SK-N-SH (cell line): ENCODE results near the gene AKT2. TPM values are rescaled to one million over a fixed set of nuclear protein-coding genes. Genes with fewer than 3 reads are reported as not detected.

Source experiments
- CTCF ChIA-PET: fragments of 300-600, 350-600 bp; formaldehyde crosslinking; extraction: SDS; loops from one replicate; lab custom pipeline; 2021; lab: Yijun Ruan, JAX
- POLR2A ChIA-PET: fragments of 350-600 bp; sonication (Branson Sonifier 250); formaldehyde crosslinking; extraction: SDS; loops from one replicate; lab custom pipeline; 2020; ENCODE audit warnings: antibody characterized with exemption, inconsistent platforms; lab: Yijun Ruan, JAX
- DNase-seq: peaks from one replicate; pipeline ENCODE4 v3.0.0; 2012
- H2AFZ ChIP-seq: fragments of 200-600 bp; sonication (generic); 2 replicates; pipeline ENCODE4 v1.8.1; 2016; ENCODE audit warnings: antibody characterized with exemption, mild to moderate bottlenecking, low read depth
- H3F3A ChIP-seq: fragments of 200-600 bp; sonication (generic); replicated peaks from 2 replicates; pipeline ENCODE3; 2016; ENCODE audit warnings: antibody characterized with exemption, mild to moderate bottlenecking; ENCODE audit not compliant: insufficient read depth
- H3K27ac ChIP-seq, 2 experiments: fragments of 200-500 bp in 1 of 2; fragments of 200-600 bp in 1 of 2; sonication (Bioruptor generic) in 1 of 2; sonication (generic), shearing (Covaris generic) in 1 of 2; 2 replicates each; pipeline versions ENCODE4 v1.5.1 to v1.6.1; 2014 to 2016; ENCODE audit warnings: low read depth in 2 of 2, inconsistent platforms in 1 of 2, low read length in 1 of 2, mild to moderate bottlenecking in 1 of 2, mixed read lengths in 1 of 2
- H3K27me3 ChIP-seq: fragments of 200-600 bp; sonication (generic), shearing (Covaris generic); 2 replicates; pipeline ENCODE4 v1.6.1; 2016; ENCODE audit warnings: mixed run types; ENCODE audit not compliant: insufficient read depth
- H3K36me3 ChIP-seq, 2 experiments: fragments of 200-500 bp in 1 of 2; fragments of 200-600 bp in 1 of 2; sonication (Bioruptor generic) in 1 of 2; sonication (generic) in 1 of 2; replicated peaks in 1 of 2; 2 replicates each; pipeline versions ENCODE3 to v1.5.1; 2014 to 2016; ENCODE audit warnings: low read length in 1 of 2, mild to moderate bottlenecking in 1 of 2; ENCODE audit not compliant: insufficient read depth in 2 of 2, control insufficient read depth in 1 of 2
- H3K4me1 ChIP-seq, 2 experiments: fragments of 200-500 bp in 1 of 2; fragments of 200-600 bp in 1 of 2; sonication (Bioruptor generic) in 1 of 2; sonication (generic), shearing (Covaris generic) in 1 of 2; 2 replicates each; pipeline versions ENCODE4 v1.5.1 to v1.6.1; 2014 to 2016; ENCODE audit warnings: low read depth in 1 of 2, low read length in 1 of 2, mixed run types in 1 of 2; ENCODE audit not compliant: insufficient read depth in 2 of 2, control insufficient read depth in 1 of 2
- H3K4me2 ChIP-seq: fragments of 200-600 bp; sonication (generic), shearing (Covaris generic); 2 replicates; pipeline ENCODE4 v1.6.1; 2017; ENCODE audit warnings: mixed run types
- H3K4me3 ChIP-seq, 2 experiments: fragments of 200-500 bp in 1 of 2; fragments of 200-600 bp in 1 of 2; sonication (Bioruptor generic) in 1 of 2; sonication (generic), shearing (Covaris generic) in 1 of 2; 2 replicates each; pipeline versions ENCODE4 v1.5.1 to v1.8.1; 2014 to 2016; ENCODE audit warnings: low read depth in 2 of 2, inconsistent platforms in 1 of 2, low read length in 1 of 2, mild to moderate bottlenecking in 1 of 2, mixed read lengths in 1 of 2, moderate library complexity in 1 of 2
- H3K79me2 ChIP-seq: fragments of 200-600 bp; sonication (generic); 2 replicates; pipeline ENCODE4 v1.8.1; 2017; ENCODE audit warnings: mild to moderate bottlenecking; ENCODE audit not compliant: insufficient read depth
- H3K9ac ChIP-seq: fragments of 200-600 bp; sonication (generic); 2 replicates; pipeline ENCODE4 v1.6.1; 2017; ENCODE audit warnings: mixed run types
- H3K9me2 ChIP-seq: fragments of 200-600 bp; sonication (generic); 2 replicates; pipeline ENCODE4 v1.6.1; 2017; ENCODE audit warnings: mixed run types
- H3K9me3 ChIP-seq: fragments of 200-600 bp; sonication (generic); 2 replicates; pipeline ENCODE4 v1.6.1; 2017; ENCODE audit warnings: mixed run types, mild to moderate bottlenecking, moderate library complexity
- H4K20me1 ChIP-seq: fragments of 200-600 bp; sonication (generic); 2 replicates; pipeline ENCODE4 v1.6.1; 2017; ENCODE audit warnings: mild to moderate bottlenecking, mixed run types; ENCODE audit not compliant: insufficient read depth
- FOXM1 ChIP-seq: IDR thresholded peaks from 2 replicates; pipeline ENCODE4 v1.4.0; 2012; ENCODE audit warnings: low read depth, mild to moderate bottlenecking
- GATA2 ChIP-seq: sonication (generic); formaldehyde crosslinking; IDR thresholded peaks from 2 replicates; pipeline ENCODE4 v1.5.0; 2020; ENCODE audit warnings: mild to moderate bottlenecking, missing genetic modification reagents
- IRF3 ChIP-seq: fragments of 150-350 bp; IDR thresholded peaks from 2 replicates; pipeline ENCODE4 v1.6.1; 2016; ENCODE audit warnings: mild to moderate bottlenecking, low read depth, low read length
- MAX ChIP-seq: IDR thresholded peaks from 2 replicates; pipeline ENCODE4 v1.4.0; 2012; ENCODE audit warnings: low read depth
- MXI1 ChIP-seq: IDR thresholded peaks from 2 replicates; pipeline ENCODE4 v1.6.1; 2012; ENCODE audit warnings: mild to moderate bottlenecking, low read depth, low read length, improper control_type of control experiment
- NRF1 ChIP-seq: IDR thresholded peaks from 2 replicates; pipeline ENCODE4 v1.6.1; 2012; ENCODE audit warnings: low read depth, mild to moderate bottlenecking, low read length
- YY1 ChIP-seq: IDR thresholded peaks from 2 replicates; pipeline ENCODE4 v1.4.0; 2012; ENCODE audit warnings: low read depth, mild to moderate bottlenecking
- WGBS: methylation state at CpG from one replicate; pipeline ENCODE4 v1.1.6; 2017; ENCODE audit warnings: low lambda C conversion rate; 5-methylcytosine and 5-hydroxymethylcytosine counted together
- polyA plus RNA-seq, 3 experiments: library from polyadenylated mRNA; depleted of rRNA; stranded (reverse); fragments of >200 nt; gene quantifications; 2 replicates each; pipeline ENCODE4 v1.2.3, GENCODE V29; 2012
- small RNA-seq, 7 experiments: library from RNA; depleted of rRNA; stranded (forward); fragments of <200 nt; gene quantifications; one replicate each; pipeline ENCODE3, GENCODE V24; 2012

The AKT2 gene
- polyA plus RNA-seq, 1 of the 3 experiments (the other 2 are of a cell fraction) = 99.8 TPM

- Histone ChIP-seq H3K36me3 (no peaks in the 10 kb centered on the region), H3K4me1 (peaks cover 5 to 11% of the 10 kb centered on the region in 2 experiments; a peak in 2 of 4 replicates), H3K9me3 (no peaks in the 10 kb centered on the region), H3K4me2 (peak within 1 kb of the TSS; percentile 95), H3K27me3 (no peaks in the 10 kb centered on the region), H3F3A (no peaks in the 10 kb centered on the region), H3K27ac (peak within 1 kb of the TSS; percentile 87 to 88), H3K9me2 (no peaks in the 10 kb centered on the region), H2AFZ (peak within 1 kb of the TSS; percentile 100), H4K20me1 (no peaks in the 10 kb centered on the region), H3K9ac (peak within 1 kb of the TSS; percentile 92), H3K4me3 (peak within 1 kb of the TSS; percentile 81 to 97), H3K79me2 (peaks cover 6% of the 10 kb centered on the region; the same call in 1 of the 2 replicates)
- TF ChIP-seq FOXM1 = peak; percentile 13; the same call in 1 of the 2 replicates
- no peak for TF ChIP-seq NRF1
- peak; percentile 16; the same call in 1 of the 2 replicates for TF ChIP-seq MAX
- DNase-seq = peak; percentile 95
- WGBS = under 1% methylated on average over 24 of the region's 116 CpGs
- POLR2A ChIA-PET = interaction anchor here (0.6 to 2.3 kb wide), 4 partner anchors 27 to 1682 kb away, joined by 3 to 6 read pairs (median 3); partner anchors contain the start of gene TTC9B
- CTCF ChIA-PET = interaction anchor here (1.0 to 3.5 kb wide), 7 partner anchors 9 to 409 kb away, joined by 3 to 20 read pairs (median 4); partner anchors contain the start of genes AKT2, LTBP4 and TTC9B
Observed at GRCh38 chr19:40190891-40191835, 94.0 kb downstream of the AKT2 start, which contains the start of gene MAP3K10. Gene MAP3K10, plus strand, starts transcription at chr19:40191426. Its CDS starts 606 bp downstream, at chr19:40192032.

GRCh38 chr19:40184273-40184672, 100.9 kb downstream of the AKT2 start:
- H3F3A ChIP-seq = no peaks in the 10 kb centered on the region
- DNase-seq = no peak
- H3K36me3 ChIP-seq = no peaks in the 10 kb centered on the region
- ChIA-PET POLR2A (no interaction called here), CTCF (interaction anchor here (1.2 kb wide), 1 partner anchor 34 kb away, joined by 3 read pairs; the partner anchor contains the start of gene TTC9B)
- no peaks in the 10 kb centered on the region for H3K9me3 ChIP-seq
- H2AFZ ChIP-seq = no peak overlapping the region
- H3K9me2 ChIP-seq = no peaks in the 10 kb centered on the region
- no peak overlapping the region for H3K9ac ChIP-seq
- H3K4me1 ChIP-seq = no peaks in the 10 kb centered on the region
- H3K4me2 ChIP-seq = no peak overlapping the region
- no peaks in the 10 kb centered on the region for H3K27me3 ChIP-seq
- no peak overlapping the region for H3K4me3 ChIP-seq
- no peaks in the 10 kb centered on the region for H3K79me2 ChIP-seq
- no peaks in the 10 kb centered on the region for H4K20me1 ChIP-seq
- 80% methylated on average over 1 of the region's 1 CpG for WGBS
- no peak overlapping the region for H3K27ac ChIP-seq
- no peak for TF ChIP-seq MXI1
- TF ChIP-seq IRF3 = no peak
- no peak for TF ChIP-seq GATA2
- TF ChIP-seq YY1 = no peak

Small RNA genes within 50 kb of the gene (small RNA-seq; reads per million reads assigned to genes)
- gene MIR641 = 4.7 to 220 (median 119) reads per million in 7 experiments
- 0 reads per million in 7 experiments for gene RNU6-945P

Other genes with a start within 250 kb of the AKT2 start
- gene ZNF780B, start 229.1 kb downstream of the AKT2 start, polyA plus RNA-seq (2012; rRNA removed) = 6.4 and 7.0 TPM in 2 replicates
- gene ZNF780A, start 194.4 kb downstream of the AKT2 start, polyA plus RNA-seq (2012; rRNA removed) = 7.1 and 8.8 TPM in 2 replicates
- gene MAP3K10, start 93.9 kb downstream of the AKT2 start, polyA plus RNA-seq (2012; rRNA removed) = 10.7 and 11.9 TPM in 2 replicates
- 0.30 and 0.52 TPM in 2 replicates for gene TTC9B, start 67.0 kb downstream of the AKT2 start, polyA plus RNA-seq (2012; rRNA removed)
- 0.08 and 0.21 TPM in 2 replicates for gene CCNP, start 58.7 kb downstream of the AKT2 start, polyA plus RNA-seq (2012; rRNA removed)
- 13.9 and 17.2 TPM in 2 replicates for gene C19orf47, start 63.1 kb upstream of the AKT2 start, polyA plus RNA-seq (2012; rRNA removed)
- gene PLD3, start 63.4 kb upstream of the AKT2 start, polyA plus RNA-seq (2012; rRNA removed) = 449 and 511 TPM in 2 replicates
- gene HIPK4, start 104.8 kb upstream of the AKT2 start, polyA plus RNA-seq (2012; rRNA removed) = 0.13 and 0.23 TPM in 2 replicates
- 2.2 TPM in 2 replicates for gene PRX, start 128.0 kb upstream of the AKT2 start, polyA plus RNA-seq (2012; rRNA removed)
- gene SERTAD1, start 140.6 kb upstream of the AKT2 start, polyA plus RNA-seq (2012; rRNA removed) = 7.1 and 10.4 TPM in 2 replicates
- gene SERTAD3, start 159.0 kb upstream of the AKT2 start, polyA plus RNA-seq (2012; rRNA removed) = 11.3 and 12.9 TPM in 2 replicates
- gene BLVRB, start 180.4 kb upstream of the AKT2 start, polyA plus RNA-seq (2012; rRNA removed) = 69.7 and 85.9 TPM in 2 replicates
- gene SPTBN4, start 181.7 kb upstream of the AKT2 start, polyA plus RNA-seq (2012; rRNA removed) = 2.8 and 3.1 TPM in 2 replicates